K562 (cell line): ENCODE data around the gene KLF17. TPM values are rescaled to one million over a fixed set of nuclear protein-coding genes. Genes with fewer than 3 reads are reported as not detected.

Source experiments
- ATAC-seq: fragments of 200-7000 bp; cut with Tn5 transposase; 3 replicates; pipeline ENCODE4 v1.9.1; 2020; ENCODE audit warnings: moderate library complexity
- BruUV-seq: library from RNA; stranded (reverse); fragments of 400-500 nt; replicated peaks from 2 replicates; lab custom pipeline; 2021; lab: Mats Ljungman, UMichigan
- CTCF ChIA-PET: fragments of 300-600 bp; formaldehyde crosslinking; extraction: SDS; loops from one replicate; lab custom pipeline; 2021; ENCODE audit warnings: low intra/inter-chr PET ratio; lab: Yijun Ruan, JAX
- POLR2A ChIA-PET: fragments of 300-600, 350-650 bp; sonication (Branson Sonifier 250); formaldehyde crosslinking; extraction: SDS; loops from one replicate; lab custom pipeline; 2021; ENCODE audit warnings: antibody characterized with exemption, inconsistent platforms; lab: Yijun Ruan, JAX
- DNase-seq, 4 experiments: peaks; one replicate each; pipeline versions ENCODE4 v3.0.0 to v3.0.0-alpha.2; 2011 to 2018; ENCODE audit warnings: low spot score in 3 of 4, mixed read lengths in 3 of 4; ENCODE audit errors: extremely low read depth in 1 of 4
- FAIRE-seq: peaks from 2 replicates; lab custom pipeline; 2011; peaks lifted over from hg19 to GRCh38; lab: Jason Lieb, UNC
- H2AFZ ChIP-seq: 2 replicates; pipeline ENCODE4 v1.6.0; 2011; ENCODE audit warnings: low read depth, low read length, control low read depth, inconsistent platforms
- H3K27ac ChIP-seq: fragments of 200-600 bp; 3 replicates; pipeline ENCODE4 v1.8.0; 2011; ENCODE audit warnings: low read depth, mild to moderate bottlenecking, control low read depth, inconsistent platforms, low read length, moderate library complexity, mixed read lengths; ENCODE audit errors: extremely low read depth
- H3K27me3 ChIP-seq, 2 experiments: fragments of 300-600 bp in 1 of 2; 2 replicates in 1 of 2; 3 replicates in 1 of 2; pipeline versions ENCODE4 v1.6.0 to v1.8.0; 2011; ENCODE audit warnings: inconsistent platforms in 2 of 2, low read length in 2 of 2, mild to moderate bottlenecking in 1 of 2, mixed read lengths in 1 of 2, moderate library complexity in 1 of 2; ENCODE audit not compliant: control insufficient read depth in 2 of 2, insufficient read depth in 2 of 2
- H3K36me3 ChIP-seq: fragments of 300-600 bp; 3 replicates; pipeline ENCODE4 v1.8.0; 2011; ENCODE audit warnings: mild to moderate bottlenecking, low read length, inconsistent platforms; ENCODE audit not compliant: control insufficient read depth, insufficient read depth
- H3K4me1 ChIP-seq, 2 experiments: fragments of 200-600 bp in 1 of 2; replicated peaks in 1 of 2; 2 replicates in 1 of 2; 3 replicates in 1 of 2; pipeline versions ENCODE4 v1.5.1 to v1.8.0; 2011; ENCODE audit warnings: inconsistent platforms in 2 of 2, low read length in 2 of 2, mild to moderate bottlenecking in 1 of 2, mixed read lengths in 1 of 2, moderate library complexity in 1 of 2; ENCODE audit not compliant: control insufficient read depth in 2 of 2, insufficient read depth in 2 of 2
- H3K4me2 ChIP-seq: 2 replicates; pipeline ENCODE4 v1.6.1; 2011; ENCODE audit warnings: low read length, control low read depth, inconsistent platforms, mixed read lengths; ENCODE audit not compliant: insufficient read depth
- H3K4me3 ChIP-seq: fragments of 200-600 bp; sonication (generic), shearing (Covaris generic); 2 replicates; pipeline ENCODE4 v1.5.1; 2016; ENCODE audit warnings: control low read depth, inconsistent platforms
- H3K79me2 ChIP-seq: fragments of 200-600 bp; 3 replicates; pipeline ENCODE4 v1.8.0; 2011; ENCODE audit warnings: low read length, inconsistent platforms; ENCODE audit not compliant: control insufficient read depth, insufficient read depth
- H3K9ac ChIP-seq, 2 experiments: 2 replicates each; pipeline versions ENCODE4 v1.6.0 to v1.6.1; 2011; ENCODE audit warnings: low read depth in 2 of 2, low read length in 2 of 2, control low read depth in 1 of 2, inconsistent platforms in 1 of 2, mild to moderate bottlenecking in 1 of 2, mixed read lengths in 1 of 2; ENCODE audit not compliant: insufficient read depth in 1 of 2
- H3K9me1 ChIP-seq: one replicate; pipeline ENCODE4 v1.6.0; 2011; ENCODE audit warnings: inconsistent platforms, mild to moderate bottlenecking, low read length, moderate library complexity; ENCODE audit not compliant: control insufficient read depth, insufficient read depth
- H3K9me3 ChIP-seq: replicated peaks from 2 replicates; pipeline ENCODE4 v1.5.1; 2011; ENCODE audit warnings: low read depth, low read length, inconsistent platforms; ENCODE audit not compliant: control insufficient read depth, insufficient read depth
- H4K20me1 ChIP-seq: replicated peaks from 2 replicates; pipeline ENCODE4 v1.6.1; 2011; ENCODE audit warnings: low read length, inconsistent platforms, mixed read lengths; ENCODE audit not compliant: control insufficient read depth, insufficient read depth
- KDM5B ChIP-seq: fragments of 200-600 bp; sonication (generic); IDR thresholded peaks from 2 replicates; pipeline ENCODE4 v1.6.1; 2012; ENCODE audit warnings: low read depth, mild to moderate bottlenecking, moderate library complexity, low read length, control low read depth, inconsistent platforms; ENCODE audit not compliant: insufficient replicate concordance
- NFE2 ChIP-seq: IDR thresholded peaks from 2 replicates; pipeline ENCODE4 v1.6.1; 2014; ENCODE audit warnings: antibody characterized with exemption, low read depth
- PHF20 ChIP-seq: fragments of 450-650 bp; IDR thresholded peaks from 2 replicates; pipeline ENCODE4 v1.6.1; 2018; ENCODE audit not compliant: partially characterized antibody
- RFX1 ChIP-seq: fragments of 450-650 bp; IDR thresholded peaks from 2 replicates; pipeline ENCODE4 v1.6.1; 2016; ENCODE audit warnings: mild to moderate bottlenecking, moderate library complexity
- RREB1 ChIP-seq: fragments of 250-450 bp; sonication (Bioruptor Pico); IDR thresholded peaks from 2 replicates; pipeline ENCODE4 v1.4.0; 2020
- SIN3A ChIP-seq, 2 experiments: fragments of 150-350 bp in 1 of 2; IDR thresholded peaks; 2 replicates each; pipeline ENCODE4 v1.6.1; 2011 to 2016; ENCODE audit warnings: borderline replicate concordance in 2 of 2, low read depth in 2 of 2, low read length in 2 of 2, mild to moderate bottlenecking in 2 of 2, moderate library complexity in 2 of 2; ENCODE audit not compliant: control insufficient read depth in 1 of 2
- TCFL5 ChIP-seq: fragments of 250-450 bp; sonication (Bioruptor Pico); conservative IDR thresholded peaks from 2 replicates; pipeline ENCODE4 v1.6.1; 2021; ENCODE audit warnings: mild to moderate bottlenecking, moderate library complexity, matching md5 sums
- ZFP36 ChIP-seq: fragments of 150-350 bp; IDR thresholded peaks from 2 replicates; pipeline ENCODE4 v1.6.1; 2018; ENCODE audit warnings: low read length, low read depth; ENCODE audit not compliant: partially characterized antibody
- ZMIZ1 ChIP-seq, 2 experiments: fragments of 150-350 bp in 1 of 2; IDR thresholded peaks; 2 replicates each; pipeline ENCODE4 v1.6.1; 2012 to 2016; ENCODE audit warnings: low read depth in 2 of 2, low read length in 2 of 2, mild to moderate bottlenecking in 1 of 2, moderate library complexity in 1 of 2
- ZNF75A ChIP-seq: fragments of 450-650 bp; formaldehyde crosslinking; IDR thresholded peaks from 2 replicates; pipeline ENCODE4 v1.4.0; 2020; ENCODE audit warnings: mild to moderate bottlenecking
- WGBS: fragments of 100-300 bp; shearing (Covaris generic); methylation state at CpG from one replicate; pipeline ENCODE4 v1.1.6; 2016; ENCODE audit warnings: low coverage, mixed read lengths; ENCODE audit not compliant: insufficient coverage; ENCODE audit errors: missing lambda C conversion rate; 5-methylcytosine and 5-hydroxymethylcytosine counted together
- in situ Hi-C: fragments of 300-500 bp; cut with MboI; formaldehyde crosslinking; loops from 4 replicates; pipeline ENCODE4 v1.15.0; 2018; ENCODE audit warnings: inconsistent platforms, mixed read lengths
- intact Hi-C: fragments of 100-400 bp; cut with micrococcal nuclease; formaldehyde crosslinking; loops from 2 replicates; pipeline ENCODE4 v1.14.2; 2022
- polyA plus RNA-seq, 8 experiments: library from polyadenylated mRNA; depleted of rRNA in 4 of 8; stranded (reverse) in 5 of 8; unstranded in 3 of 8; fragments of >200 nt; fragmentation: Nextera tagmentation in 2 of 8; fragmentation: Illumina TruSeq in 1 of 8; extraction: Ambion mirVana in 2 of 8; extraction: Trizol in 1 of 8; gene quantifications; 2 replicates each; pipeline versions ENCODE4 v1.2.1 to v1.2.3, GENCODE V29; 2011 to 2014; ENCODE audit warnings: inconsistent platforms in 1 of 8, missing spikeins in 1 of 8
- total RNA-seq, 7 experiments: library from RNA; depleted of rRNA in 6 of 7; stranded (reverse); fragments of >200 nt in 6 of 7; fragmentation: Illumina TruSeq in 2 of 7; extraction: Trizol in 2 of 7; gene quantifications; 2 replicates each; pipeline versions ENCODE4 v1.2.1 to v1.2.3, GENCODE V29; 2011 to 2021; ENCODE audit warnings: low replicate concordance in 1 of 7

The KLF17 gene
- total and polyA plus RNA-seq, 9 of the 15 experiments (the other 6 are each of a cell fraction or from before 2014, with no cell fraction given), result 0.01 to 0.24 (median 0.13) TPM; not detected in 6

GRCh38 chr1:44157903-44158302 lies 39.3 kb downstream of the KLF17 start:
- H3K9me1 ChIP-seq, result no peaks in the 10 kb centered on the region
- no peaks in the 10 kb centered on the region for H4K20me1 ChIP-seq
- no peak overlapping the region for H3K9ac ChIP-seq
- intact Hi-C loops, result no loop called here
- H3K4me1 ChIP-seq, result no peaks in the 10 kb centered on the region; a peak in 1 of 5 replicates
- ATAC-seq, result no peak
- FAIRE-seq, result no peak
- no peaks in the 10 kb centered on the region for H3K36me3 ChIP-seq
- CTCF ChIA-PET, result no interaction called here
- H2AFZ ChIP-seq, result no peak overlapping the region
- no TSS peak for BruUV-seq
- POLR2A ChIA-PET, result no interaction called here
- no peak overlapping the region for H3K4me2 ChIP-seq
- peaks cover 0 to 8% of the 10 kb centered on the region in 2 experiments; a peak in 3 of 5 replicates for H3K27me3 ChIP-seq
- no peaks in the 10 kb centered on the region for H3K79me2 ChIP-seq
- WGBS, result 0% methylated on average over 1 of the region's 1 CpG
- no peak overlapping the region for H3K4me3 ChIP-seq
- in situ Hi-C loops, result no loop called here
- no peaks in the 10 kb centered on the region; the same call in 1 of the 2 replicates for H3K9me3 ChIP-seq
- DNase-seq, result no peak
- H3K27ac ChIP-seq, result no peak overlapping the region
- TF ChIP-seq RREB1 (CRISPR knock-in tag), result no peak
- TF ChIP-seq PHF20, result no peak
- no peak for TF ChIP-seq TCFL5
- 0 out of 2 replicates have a peak, but pooled peaks have one; percentile 49 for TF ChIP-seq ZNF75A (CRISPR knock-in tag)
- no peak for TF ChIP-seq SIN3A (IDR thresholded peaks at IDR 0.05; ENCODE audit: borderline replicate concordance in 2 of 2, control insufficient read depth in 1 of 2, low read depth in 2 of 2, low read length in 2 of 2)
- TF ChIP-seq ZFP36, result no peak
- no peak for TF ChIP-seq KDM5B
- no peak for TF ChIP-seq RFX1
- TF ChIP-seq ZMIZ1 (IDR thresholded peaks at IDR 0.05; ENCODE audit: low read depth in 2 of 2, low read length in 2 of 2), result no peak
- TF ChIP-seq NFE2, result peak; percentile 38; the same call in 1 of the 2 replicates
